ENCODE data around the gene TNIK. TPM values are rescaled to one million over a fixed set of nuclear protein-coding genes. Genes with fewer than 3 reads are reported as not detected.

Gene TNIK
- total and polyA plus RNA-seq, 2 of the 13 experiments (the other 11 are each of a cell fraction or from before 2014, with no cell fraction given), result 0.15 to 0.22 TPM

GRCh38 chr3:171044835-171045793 is 415.1 kb downstream of the TNIK start (continued):
- TF ChIP-seq SNAPC4 (CRISPR knock-in tag; IDR thresholded peaks at IDR 0.05) (peak; percentile 83), SUZ12 (IDR thresholded peaks at IDR 0.05; ENCODE audit: low read depth, low read length) (no peak), SMARCE1 (IDR thresholded peaks at IDR 0.05; ENCODE audit: borderline replicate concordance) (no peak), NPAS2 (CRISPR knock-in tag; IDR thresholded peaks at IDR 0.05; ENCODE audit: borderline replicate concordance) (no peak), DNMT1 (CRISPR knock-in tag; IDR thresholded peaks at IDR 0.05) (no peak), CHCHD3 (CRISPR knock-in tag; IDR thresholded peaks at IDR 0.05) (no peak), ZBTB10 (CRISPR knock-in tag; IDR thresholded peaks at IDR 0.05; ENCODE audit: borderline replicate concordance) (no peak), TFAP4 (IDR thresholded peaks at IDR 0.05; ENCODE audit: borderline replicate concordance, low read depth) (no peak), ZHX2 (IDR thresholded peaks at IDR 0.05; ENCODE audit: low read depth) (0 out of 2 replicates have a peak, but pooled peaks have one; percentile 23), ZHX2 (CRISPR knock-in tag; IDR thresholded peaks at IDR 0.05; ENCODE audit: borderline replicate concordance) (no peak), CENPT (CRISPR knock-in tag; IDR thresholded peaks at IDR 0.05; ENCODE audit: low read depth) (no peak), ZNF274 (CRISPR knock-in tag; IDR thresholded peaks at IDR 0.05) (peak; percentile 46; the same call in 1 of the 2 replicates)

Data from HepG2 (cell line).